GM10266 (cell line): ENCODE data around the gene BEAN1.
"Not testable (repeated sequence)": the region's sequence is repeated elsewhere in the genome, so short reads cannot be mapped to it uniquely, and the experiment has no call there.

ENCODE experiments used
- DNase-seq: peaks from one replicate; pipeline ENCODE4 v3.0.0; 2012; ENCODE audit errors: extremely low spot score
- TF ChIP-seq, protein P1 (sequence below): IDR thresholded peaks from 2 replicates; pipeline ENCODE4 v1.5.1; 2012; ENCODE audit warnings: mild to moderate bottlenecking, low read depth; ENCODE audit not compliant: control insufficient read depth, insufficient read depth; ENCODE audit errors: missing control alignments

The BEAN1 gene

DNA sequence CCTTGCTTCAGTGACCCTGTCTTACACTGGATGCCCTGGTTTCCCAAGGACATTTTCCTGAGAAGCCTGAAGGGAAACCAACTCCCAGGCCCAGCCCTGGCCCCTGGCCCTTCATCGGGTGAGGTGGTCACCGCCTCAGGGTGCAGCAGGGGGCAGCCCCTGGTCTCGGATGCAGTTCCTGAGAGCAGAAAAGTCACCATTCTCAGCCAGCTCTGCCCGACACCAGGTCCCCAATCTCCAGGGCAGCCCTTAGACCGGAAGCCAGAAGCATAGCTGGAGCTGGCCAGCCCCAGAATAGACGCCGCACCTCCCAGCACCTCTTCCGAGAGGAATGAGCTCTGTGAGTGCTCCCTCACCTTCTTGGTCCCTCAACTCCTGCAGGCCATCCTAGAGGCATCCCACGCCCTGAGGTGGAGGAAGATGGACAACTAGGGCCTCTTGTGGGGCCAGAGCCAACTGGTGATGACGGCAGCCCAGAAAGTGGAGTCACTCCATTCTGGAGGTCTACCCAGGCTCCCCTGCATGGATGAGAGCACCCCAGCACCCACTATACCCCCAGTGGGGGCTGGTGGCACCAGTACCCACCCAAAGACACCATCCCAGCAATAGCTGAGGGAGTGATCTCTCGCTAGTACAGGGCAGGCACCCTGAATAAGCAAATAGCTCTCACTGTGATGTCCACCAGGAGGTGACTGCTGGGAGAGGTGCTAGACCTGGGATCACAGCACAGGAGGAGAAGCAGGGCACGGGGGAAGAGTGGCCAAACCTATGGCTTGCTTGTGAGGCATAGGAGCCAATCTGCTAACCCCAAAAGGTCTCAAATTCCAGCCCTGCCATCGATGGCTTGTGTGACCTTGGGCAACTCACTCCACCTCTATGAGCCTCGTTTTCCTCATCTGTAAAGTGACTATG lies 66.7 kb downstream of the BEAN1 start:
- DNase-seq: no peak
- TF ChIP-seq, protein P1, sequence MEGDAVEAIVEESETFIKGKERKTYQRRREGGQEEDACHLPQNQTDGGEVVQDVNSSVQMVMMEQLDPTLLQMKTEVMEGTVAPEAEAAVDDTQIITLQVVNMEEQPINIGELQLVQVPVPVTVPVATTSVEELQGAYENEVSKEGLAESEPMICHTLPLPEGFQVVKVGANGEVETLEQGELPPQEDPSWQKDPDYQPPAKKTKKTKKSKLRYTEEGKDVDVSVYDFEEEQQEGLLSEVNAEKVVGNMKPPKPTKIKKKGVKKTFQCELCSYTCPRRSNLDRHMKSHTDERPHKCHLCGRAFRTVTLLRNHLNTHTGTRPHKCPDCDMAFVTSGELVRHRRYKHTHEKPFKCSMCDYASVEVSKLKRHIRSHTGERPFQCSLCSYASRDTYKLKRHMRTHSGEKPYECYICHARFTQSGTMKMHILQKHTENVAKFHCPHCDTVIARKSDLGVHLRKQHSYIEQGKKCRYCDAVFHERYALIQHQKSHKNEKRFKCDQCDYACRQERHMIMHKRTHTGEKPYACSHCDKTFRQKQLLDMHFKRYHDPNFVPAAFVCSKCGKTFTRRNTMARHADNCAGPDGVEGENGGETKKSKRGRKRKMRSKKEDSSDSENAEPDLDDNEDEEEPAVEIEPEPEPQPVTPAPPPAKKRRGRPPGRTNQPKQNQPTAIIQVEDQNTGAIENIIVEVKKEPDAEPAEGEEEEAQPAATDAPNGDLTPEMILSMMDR: no peak

DNA sequence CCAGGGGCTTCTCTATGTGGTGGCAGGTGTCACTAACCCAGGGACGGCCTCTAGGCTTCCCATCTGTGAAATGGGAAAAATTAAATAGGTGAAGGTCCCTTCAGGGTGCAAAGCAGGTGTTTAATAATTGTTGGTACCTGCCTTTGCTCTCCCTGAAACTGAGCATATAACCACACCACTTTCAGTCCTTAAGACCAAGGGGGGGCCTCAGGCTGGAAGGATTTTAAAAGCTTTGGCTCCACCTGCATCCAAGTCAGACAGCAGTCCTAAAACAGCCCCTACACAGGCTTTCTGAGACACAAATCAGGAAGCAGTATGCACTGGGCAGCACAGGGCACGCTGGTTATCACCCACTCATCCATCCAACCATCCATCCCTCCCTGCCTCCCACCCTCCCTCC lies 67.8 kb downstream of the BEAN1 start:
- DNase-seq: no peak
- TF ChIP-seq, protein P1: no peak

DNA sequence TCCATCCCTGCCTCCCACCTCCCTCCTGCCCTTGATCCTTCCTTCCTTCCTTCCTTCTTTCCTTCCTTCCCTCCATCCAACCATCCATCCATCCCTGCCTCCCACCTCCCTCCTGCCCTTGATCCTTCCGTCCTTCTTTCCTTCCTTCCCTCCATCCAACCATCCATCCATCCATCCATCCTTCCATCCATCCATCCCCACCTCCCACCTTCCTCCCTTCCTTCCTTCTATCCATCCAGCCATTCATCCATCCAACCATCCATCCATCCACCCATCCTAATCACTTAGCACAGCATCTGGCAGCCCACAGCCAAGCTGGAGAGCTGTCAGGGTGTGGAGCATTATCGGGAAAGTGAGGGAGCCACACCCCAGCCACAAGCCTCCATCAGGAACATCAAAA lies 68.3 kb downstream of the BEAN1 start:
- no peak for DNase-seq
- TF ChIP-seq, protein P1: no peak

DNA sequence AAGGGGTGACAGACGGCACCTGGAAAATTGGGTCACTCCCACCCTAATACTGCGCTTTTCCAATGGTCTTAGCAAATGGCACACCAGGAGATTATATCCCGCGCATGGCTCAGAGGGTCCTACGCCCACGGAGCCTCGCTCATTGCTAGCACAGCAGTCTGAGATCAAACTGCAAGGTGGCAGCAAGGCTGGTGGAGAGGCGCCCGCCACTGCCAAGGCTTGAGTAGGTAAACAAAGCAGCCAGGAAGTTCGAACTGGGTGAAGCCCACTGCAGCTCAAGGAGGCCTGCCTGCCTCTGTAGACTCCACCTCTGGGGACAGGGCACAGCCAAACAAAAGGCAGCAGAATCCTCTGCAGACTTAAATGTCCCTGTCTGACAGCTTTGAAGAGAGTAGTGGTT lies 69.1 kb downstream of the BEAN1 start:
- not testable (repeated sequence) for DNase-seq

DNA sequence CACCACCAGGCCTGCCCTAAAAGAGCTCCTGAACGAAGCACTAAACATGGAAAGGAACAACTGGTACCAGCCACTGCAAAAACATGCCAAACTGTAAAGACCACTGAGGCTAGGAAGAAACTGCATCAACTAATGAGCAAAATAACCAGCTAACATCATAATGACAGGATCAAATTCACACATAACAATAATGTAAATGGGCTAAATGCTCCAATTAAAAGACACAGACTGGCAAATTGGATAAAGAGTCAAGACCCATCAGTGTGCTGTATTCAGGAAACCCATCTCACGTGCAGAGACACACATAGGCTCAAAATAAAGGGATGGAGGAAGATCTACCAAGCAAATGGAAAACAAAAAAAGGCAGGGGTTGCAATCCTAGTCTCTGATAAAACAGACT lies 70.8 kb downstream of the BEAN1 start:
- DNase-seq: not testable (repeated sequence)

DNA sequence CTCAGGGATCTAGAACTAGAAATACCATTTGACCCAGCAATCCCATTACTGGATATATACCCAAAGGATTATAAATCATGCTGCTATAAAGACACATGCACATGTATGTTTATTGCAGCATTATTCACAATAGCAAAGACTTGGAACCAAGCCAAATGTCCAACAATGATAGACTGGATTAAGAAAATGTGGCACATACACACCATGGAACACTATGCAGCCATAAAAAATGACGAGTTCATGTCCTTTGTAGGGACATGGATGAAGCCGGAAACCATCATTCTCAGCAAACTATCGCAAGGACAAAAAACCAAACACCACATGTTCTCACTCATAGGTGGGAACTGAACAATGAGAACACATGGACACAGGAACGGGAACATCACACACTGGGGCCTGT lies 74.5 kb downstream of the BEAN1 start:
- not testable (repeated sequence) for DNase-seq

DNA sequence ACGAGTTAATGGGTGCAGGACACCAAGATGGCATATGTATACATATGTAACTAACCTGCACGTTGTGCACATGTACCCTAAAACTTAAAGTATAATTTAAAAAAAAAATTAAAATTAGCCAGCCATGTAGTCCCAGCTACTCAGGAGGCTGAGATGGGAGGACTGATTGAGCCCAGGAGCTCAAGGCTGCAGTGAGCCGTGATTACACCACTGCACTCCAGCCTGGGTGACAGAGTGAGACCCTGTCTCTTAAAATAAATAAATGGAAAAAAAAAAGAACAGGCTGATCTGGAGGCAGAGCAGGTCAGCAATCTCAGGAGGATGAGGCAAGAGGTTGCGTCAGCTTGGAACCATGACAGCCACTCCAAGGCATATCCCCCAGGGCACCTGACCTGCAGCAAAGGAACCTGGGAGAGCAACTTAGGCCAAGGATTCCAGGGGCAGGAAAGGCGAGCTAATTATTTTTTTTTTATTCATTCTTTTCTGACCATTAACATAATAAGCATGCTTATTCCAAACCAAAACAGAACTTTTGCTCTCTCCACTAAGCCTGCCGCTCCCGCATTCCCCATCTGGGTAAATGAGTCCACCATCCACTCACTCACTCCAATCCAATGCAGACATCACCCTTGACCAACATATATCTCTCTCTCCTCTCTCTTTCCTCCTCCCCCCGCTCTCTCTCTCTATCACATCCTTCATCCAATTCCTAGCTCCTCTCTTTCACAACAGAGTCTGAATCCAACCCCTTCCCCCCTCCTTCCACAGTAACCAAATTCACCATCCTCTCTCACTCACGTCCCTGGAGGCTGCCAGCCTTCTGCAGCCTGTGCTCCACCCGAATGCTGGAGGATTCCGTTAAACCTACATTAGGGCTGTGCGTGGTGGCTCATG lies 75.2 kb downstream of the BEAN1 start:
- DNase-seq: no peak
- TF ChIP-seq, protein P1: no peak

DNA sequence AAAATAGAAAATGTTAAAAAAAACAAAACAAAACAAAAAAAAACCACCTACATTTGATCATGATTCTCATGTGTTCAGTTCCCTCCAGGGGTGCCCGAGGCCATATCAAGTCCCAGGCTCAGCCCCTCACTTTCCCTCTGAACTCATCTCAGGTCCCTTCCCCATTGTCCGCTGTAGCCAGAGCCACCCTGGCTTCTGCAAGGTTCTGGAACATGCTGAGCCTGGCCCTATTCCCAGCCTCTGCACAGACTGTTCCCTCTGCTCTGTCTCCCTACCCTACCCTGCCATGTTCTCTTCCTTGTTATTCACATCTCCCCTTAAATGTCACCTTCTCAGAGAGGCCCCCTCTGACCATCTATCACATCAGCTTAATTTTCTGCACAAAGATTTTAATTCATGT lies 75.9 kb downstream of the BEAN1 start:
- TF ChIP-seq, protein P1: no peak
- DNase-seq: no peak

DNA sequence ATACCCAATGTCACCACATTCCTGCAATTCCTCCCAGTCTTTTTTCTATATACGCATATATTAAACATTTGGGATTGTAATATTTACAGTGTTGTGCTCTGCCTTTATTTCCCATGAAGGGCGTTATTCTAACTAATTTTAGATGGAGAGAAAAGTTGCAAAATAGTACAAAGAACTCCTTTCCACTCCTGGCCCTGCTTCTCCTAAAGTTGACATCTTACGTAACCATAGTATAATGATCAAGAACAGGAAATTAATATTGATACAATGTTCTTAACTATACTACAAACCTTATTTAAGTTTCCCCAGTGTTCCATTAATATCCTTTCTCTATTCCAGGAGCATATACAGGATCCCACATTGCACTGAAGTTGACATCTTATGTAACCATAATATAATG lies 76.5 kb downstream of the BEAN1 start:
- TF ChIP-seq, protein P1: no peak
- DNase-seq: no peak
